Measurements from ENCODE around the gene R3HDM1.

DNA sequence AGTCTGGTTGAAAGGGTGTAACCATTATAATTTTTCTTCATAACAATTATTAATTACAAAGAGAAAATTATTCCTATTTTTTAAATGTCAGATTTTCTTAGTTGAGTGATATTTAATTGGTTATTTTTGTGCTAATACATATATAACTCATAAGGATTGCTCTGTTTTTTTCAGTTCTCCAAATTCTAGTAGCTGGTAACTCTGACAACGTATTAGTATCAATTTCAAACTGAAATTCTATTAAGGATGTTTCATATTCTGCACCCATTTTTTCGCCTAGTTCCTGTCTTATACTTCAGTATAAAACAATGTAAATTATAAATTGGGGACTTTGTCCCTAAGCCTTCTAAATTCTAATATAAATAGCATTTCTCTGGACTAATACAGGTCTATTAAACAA is 81.0 kb downstream of the R3HDM1 start:
- TF ChIP-seq, protein P1, sequence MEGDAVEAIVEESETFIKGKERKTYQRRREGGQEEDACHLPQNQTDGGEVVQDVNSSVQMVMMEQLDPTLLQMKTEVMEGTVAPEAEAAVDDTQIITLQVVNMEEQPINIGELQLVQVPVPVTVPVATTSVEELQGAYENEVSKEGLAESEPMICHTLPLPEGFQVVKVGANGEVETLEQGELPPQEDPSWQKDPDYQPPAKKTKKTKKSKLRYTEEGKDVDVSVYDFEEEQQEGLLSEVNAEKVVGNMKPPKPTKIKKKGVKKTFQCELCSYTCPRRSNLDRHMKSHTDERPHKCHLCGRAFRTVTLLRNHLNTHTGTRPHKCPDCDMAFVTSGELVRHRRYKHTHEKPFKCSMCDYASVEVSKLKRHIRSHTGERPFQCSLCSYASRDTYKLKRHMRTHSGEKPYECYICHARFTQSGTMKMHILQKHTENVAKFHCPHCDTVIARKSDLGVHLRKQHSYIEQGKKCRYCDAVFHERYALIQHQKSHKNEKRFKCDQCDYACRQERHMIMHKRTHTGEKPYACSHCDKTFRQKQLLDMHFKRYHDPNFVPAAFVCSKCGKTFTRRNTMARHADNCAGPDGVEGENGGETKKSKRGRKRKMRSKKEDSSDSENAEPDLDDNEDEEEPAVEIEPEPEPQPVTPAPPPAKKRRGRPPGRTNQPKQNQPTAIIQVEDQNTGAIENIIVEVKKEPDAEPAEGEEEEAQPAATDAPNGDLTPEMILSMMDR (IDR thresholded peaks at IDR 0.05): no peak
- TF ChIP-seq POLR2A (IDR thresholded peaks at IDR 0.05): no peak
